NCI-H345 (cell line): Measurements from ENCODE around the gene TLN1.

Experiments used
- DNase-seq: peaks from one replicate; lab custom pipeline; 2025; lab: John Stamatoyannopoulos, UW

TLN1 gene, protein sequence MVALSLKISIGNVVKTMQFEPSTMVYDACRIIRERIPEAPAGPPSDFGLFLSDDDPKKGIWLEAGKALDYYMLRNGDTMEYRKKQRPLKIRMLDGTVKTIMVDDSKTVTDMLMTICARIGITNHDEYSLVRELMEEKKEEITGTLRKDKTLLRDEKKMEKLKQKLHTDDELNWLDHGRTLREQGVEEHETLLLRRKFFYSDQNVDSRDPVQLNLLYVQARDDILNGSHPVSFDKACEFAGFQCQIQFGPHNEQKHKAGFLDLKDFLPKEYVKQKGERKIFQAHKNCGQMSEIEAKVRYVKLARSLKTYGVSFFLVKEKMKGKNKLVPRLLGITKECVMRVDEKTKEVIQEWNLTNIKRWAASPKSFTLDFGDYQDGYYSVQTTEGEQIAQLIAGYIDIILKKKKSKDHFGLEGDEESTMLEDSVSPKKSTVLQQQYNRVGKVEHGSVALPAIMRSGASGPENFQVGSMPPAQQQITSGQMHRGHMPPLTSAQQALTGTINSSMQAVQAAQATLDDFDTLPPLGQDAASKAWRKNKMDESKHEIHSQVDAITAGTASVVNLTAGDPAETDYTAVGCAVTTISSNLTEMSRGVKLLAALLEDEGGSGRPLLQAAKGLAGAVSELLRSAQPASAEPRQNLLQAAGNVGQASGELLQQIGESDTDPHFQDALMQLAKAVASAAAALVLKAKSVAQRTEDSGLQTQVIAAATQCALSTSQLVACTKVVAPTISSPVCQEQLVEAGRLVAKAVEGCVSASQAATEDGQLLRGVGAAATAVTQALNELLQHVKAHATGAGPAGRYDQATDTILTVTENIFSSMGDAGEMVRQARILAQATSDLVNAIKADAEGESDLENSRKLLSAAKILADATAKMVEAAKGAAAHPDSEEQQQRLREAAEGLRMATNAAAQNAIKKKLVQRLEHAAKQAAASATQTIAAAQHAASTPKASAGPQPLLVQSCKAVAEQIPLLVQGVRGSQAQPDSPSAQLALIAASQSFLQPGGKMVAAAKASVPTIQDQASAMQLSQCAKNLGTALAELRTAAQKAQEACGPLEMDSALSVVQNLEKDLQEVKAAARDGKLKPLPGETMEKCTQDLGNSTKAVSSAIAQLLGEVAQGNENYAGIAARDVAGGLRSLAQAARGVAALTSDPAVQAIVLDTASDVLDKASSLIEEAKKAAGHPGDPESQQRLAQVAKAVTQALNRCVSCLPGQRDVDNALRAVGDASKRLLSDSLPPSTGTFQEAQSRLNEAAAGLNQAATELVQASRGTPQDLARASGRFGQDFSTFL (N-terminal part only)

DNA sequence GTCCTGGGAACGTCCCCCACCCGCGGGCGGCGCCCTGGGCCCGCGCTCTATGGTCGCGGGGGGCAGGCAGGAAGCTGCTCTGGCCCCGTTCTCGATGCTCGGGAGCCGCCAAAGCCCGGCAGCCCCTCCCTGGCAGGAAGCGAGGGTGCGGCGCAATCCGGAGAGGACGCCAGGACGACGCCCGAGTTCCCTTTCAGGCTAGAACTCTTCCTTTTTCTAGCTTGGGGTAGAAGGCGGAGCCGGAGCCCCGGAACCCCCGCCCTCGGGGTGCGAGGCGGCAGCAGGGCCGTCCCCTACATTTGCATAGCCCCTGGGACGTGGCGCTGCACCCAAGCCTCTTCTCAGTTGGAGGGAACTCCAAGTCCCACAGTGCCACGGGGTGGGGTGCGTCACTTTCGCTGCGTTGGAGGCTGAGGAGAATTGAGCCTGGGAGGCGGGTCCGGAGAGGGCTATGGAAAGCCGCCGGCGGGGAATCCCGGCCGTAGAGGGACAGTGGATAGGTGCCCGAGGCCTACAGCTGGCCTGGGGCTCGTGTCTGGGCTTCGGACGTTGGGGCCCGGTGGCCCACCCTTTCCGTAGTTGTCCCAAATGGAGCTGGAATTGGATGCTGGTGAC lies at the start of gene TLN1, which contains the start of gene CREB3:
Gene TLN1 (minus strand): TSS at position 11 of the 615 bp plus-strand sequence. CDS start 6,501 bp downstream, outside the sequence.
Gene CREB3 (plus strand): TSS at position 482 of the 615 bp plus-strand sequence. CDS start 107 bp downstream, at position 589.
- peak; percentile 98 for DNase-seq

DNA sequence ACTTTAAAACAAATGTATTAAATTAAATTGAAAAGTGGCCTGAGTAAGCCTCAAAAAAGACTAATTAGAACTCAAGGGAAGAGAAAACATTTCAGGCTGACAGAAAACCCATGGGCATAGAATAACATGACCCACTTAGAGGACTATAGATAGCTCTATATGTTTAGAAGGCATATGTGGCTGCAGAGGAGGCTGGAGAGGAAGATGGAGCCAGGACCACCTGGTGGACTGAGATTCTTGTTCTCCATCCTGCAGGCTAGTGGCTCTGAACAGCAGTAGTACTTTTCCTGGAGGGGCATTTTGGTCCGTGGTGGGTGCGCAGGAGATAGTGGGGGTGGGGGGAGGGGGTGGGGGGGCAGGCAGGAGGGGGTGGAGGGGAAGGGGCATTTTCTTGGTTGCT lies 49.1 kb upstream of the TLN1 start:
- no peak for DNase-seq

DNA sequence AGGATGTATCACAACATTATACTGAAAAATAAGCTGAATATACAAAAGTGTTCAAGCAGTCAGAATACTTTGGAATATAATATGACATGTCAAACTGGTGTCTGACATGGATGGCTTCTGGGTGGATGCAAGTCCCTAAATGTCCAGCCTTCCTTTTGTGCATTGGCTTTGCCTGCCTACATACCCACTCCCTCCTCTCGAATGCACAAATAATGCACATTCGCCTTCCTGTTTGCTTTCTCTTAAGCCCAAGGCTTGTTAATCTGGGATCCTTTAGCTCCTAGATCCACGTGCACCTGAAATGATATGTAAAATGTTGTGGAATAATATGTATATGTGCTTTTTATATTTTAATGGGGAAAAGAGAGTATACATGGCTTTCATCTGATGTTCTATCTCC lies 46.5 kb upstream of the TLN1 start:
- DNase-seq, result no peak

DNA sequence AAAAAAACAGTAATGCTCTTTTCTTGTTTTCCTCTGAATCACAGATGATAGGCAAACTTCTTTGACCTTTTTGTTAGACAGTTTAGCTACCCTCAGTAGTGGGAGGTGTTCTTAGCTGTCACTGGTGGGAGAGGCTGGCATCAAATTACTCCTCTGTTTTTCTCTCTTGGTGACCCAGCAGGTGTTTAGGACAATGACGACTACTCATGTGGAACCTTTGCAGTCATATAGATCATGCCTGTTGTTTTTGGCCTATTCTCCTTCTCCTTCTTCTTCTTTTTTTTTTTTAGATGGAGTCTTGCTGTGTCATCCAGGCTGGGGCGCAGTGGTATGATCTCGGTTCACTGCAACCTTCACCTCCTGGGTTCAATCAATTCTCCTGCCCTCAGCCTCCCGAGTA lies 44.0 kb upstream of the TLN1 start:
- peak; percentile 92 for DNase-seq

DNA sequence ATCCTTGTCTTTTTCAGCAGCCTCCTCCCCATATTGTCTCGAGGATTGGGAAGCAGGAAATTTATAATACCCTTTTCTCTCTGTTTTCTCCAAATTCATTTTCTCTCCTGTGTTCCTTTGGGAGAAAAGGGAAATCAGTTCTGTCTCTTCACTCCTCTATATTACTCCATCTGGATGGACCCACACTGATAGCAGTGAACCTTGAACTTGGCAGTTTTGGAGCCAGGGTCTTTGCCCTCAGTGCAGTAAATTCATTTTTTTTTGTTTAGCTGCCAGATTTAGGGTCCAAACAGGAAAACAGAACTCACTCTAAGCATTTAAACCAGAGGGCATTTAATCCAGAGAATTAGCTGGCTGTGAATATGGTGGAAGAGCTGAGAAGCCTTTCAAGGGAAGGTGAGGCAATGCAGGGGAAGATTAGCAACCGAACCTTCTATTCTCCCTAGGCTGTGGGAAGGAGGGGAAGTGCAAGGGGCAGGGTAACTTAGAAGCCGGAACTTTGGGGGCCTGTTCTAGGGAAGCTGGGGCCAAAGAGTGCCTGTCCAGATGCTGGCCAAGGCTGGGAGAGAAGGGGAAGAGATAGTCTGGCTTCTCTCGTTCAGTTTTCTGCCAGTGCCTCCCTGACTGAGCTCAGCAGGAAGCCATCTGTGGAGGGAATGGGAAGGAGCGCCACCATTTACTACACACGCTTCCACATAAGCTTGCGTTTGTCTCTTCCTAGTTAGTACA lies 43.1 kb upstream of the TLN1 start:
- peak; percentile 35 for DNase-seq

DNA sequence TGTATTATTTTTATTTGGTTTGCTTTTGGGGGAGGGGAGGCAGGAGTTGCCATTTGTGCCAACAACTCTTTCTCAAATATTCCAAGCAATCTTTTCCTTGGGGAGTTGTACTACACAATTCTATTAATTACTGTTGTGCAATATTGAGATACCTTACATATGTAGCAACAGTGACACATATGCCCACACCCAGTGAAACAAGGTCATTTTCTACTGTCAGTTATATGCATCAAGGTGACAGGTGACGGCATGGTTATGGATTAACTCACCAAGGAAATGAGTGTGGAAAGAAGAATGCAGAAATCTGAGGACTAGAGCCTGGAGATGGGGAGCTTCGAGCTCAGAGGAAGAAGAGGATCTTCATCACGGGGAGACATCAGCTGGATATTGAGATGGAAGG lies 39.9 kb upstream of the TLN1 start:
- DNase-seq, result peak; percentile 18

DNA sequence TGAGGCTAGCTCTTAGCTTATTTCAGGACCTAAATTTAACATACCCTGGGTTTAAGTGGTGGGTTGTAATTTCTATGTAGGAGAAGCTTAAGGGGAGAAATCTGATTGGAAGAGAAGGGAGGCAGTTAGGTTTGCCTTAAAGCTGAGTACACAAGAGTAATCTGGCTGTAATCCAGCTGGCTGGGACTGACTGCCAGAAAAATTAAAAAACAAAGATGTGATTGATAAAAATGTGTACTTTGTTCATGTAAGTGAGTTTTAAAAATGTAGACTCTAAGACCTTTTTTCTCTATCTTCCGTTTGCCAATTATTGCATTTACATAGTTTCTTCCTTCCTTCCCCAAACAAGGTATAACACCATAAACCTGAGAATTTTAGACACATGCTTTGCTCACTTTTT lies 39.5 kb upstream of the TLN1 start:
- DNase-seq, result peak; percentile 64

DNA sequence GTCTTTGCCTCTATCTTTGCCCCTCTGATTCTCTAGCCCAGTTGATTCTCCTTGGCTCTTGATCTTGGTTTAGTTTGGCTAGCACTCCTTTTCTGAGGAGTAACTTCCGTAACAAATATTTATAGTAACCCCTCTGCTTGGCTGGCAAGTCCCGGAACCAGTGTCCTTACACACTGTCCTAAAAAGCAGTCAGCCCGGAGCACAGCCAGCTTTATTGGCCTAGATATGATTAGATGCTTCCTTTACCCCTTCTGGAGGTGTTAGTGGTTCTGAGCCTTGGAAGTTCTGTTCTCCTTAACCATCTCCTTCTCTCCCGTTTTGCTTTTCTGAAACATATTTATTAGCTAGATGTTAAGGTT lies 39.1 kb upstream of the TLN1 start:
- no peak for DNase-seq

DNA sequence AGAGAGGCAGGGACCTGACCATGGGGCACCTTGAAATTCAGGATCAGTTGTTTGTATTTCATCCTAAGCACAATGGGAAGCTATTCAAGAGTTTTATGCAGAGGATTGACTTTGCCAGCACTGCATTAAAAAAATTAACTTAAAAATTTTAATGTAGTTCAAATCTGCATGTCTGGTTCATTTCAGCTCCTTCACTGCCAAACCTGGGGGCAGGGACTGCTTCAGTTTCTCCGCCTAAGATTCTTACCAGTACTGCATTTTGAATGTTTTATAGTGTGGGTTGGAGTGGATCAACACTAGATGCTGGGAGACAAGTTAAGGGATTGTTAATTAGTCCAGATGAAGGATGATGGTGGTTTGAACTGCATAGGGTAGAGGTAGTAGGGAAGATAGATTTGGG lies 37.8 kb upstream of the TLN1 start:
- no peak for DNase-seq

DNA sequence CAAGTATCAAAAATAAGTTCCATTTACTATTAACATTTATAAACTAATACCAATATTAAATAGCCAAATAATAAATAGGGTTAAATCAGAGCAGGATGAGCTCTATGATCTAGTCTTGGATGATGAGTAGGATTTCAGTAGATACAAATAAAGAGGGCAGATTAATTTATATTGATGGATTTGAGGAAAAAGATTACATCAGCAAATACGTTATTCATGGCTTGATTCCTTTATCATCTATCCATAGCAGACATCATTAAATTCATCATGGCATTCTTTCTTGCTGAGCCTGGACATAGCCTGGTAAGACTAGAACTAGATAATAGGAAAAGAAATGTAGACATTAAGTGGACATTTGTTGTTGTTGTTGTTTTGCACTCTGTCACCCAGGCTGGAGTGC lies 35.5 kb upstream of the TLN1 start:
- DNase-seq, result no peak

DNA sequence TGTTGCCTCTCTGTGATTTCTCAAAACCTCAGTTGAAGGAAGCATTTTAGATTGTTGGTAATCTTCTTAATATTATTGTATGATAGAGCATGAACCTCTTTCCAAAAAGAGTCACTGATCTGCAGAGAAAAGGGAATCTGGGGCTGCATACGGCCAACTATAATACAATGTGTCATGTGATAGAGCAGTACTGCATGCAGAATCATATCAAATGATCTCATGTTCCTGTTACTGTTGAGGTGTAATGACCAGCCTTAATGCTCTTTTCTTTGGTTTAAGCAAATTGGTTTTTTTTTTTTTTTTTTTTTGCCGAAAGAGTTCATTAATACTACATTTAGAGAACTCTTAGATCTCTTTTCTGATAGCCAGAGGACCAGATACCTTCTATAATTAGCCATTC lies 35.0 kb upstream of the TLN1 start:
- DNase-seq, result no peak

DNA sequence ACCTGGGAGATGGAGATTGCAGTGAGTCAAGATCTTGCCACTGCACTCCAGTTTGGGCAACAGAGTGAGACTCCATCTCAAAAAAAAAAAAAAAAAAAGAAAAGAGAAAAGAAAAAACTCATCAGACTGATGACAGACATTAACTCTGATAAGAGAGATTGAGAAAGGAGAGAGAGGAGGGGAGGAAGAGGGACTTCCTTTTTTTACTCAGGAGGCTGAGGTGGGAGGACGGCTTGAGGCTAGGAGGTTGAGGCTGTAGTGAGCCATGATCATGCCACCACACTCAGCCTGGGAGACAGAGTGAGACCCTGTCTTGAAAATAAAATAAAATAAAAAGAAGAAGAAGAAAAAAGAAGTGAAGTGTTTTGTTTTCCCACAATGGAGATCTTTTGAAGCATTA lies 31.8 kb upstream of the TLN1 start:
- DNase-seq, result no peak

DNA sequence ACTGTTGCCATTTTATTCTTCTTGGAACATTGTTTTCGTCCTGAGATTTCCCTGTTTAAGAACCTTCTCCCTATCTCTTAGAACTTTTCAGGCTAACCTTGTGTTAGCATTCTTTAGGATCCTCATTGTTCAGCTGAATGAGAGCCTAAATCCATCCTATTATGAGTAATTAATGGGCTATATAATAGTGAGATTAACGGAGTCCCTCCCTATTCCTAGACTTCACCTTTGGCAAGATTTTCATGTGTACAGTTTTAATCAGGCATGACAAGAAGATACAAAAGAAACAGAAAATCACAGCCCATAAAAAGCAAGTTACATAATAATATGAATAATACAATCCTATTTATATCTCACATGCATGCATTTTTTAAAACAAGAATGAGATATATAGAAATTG lies 31.2 kb upstream of the TLN1 start:
- no peak for DNase-seq

DNA sequence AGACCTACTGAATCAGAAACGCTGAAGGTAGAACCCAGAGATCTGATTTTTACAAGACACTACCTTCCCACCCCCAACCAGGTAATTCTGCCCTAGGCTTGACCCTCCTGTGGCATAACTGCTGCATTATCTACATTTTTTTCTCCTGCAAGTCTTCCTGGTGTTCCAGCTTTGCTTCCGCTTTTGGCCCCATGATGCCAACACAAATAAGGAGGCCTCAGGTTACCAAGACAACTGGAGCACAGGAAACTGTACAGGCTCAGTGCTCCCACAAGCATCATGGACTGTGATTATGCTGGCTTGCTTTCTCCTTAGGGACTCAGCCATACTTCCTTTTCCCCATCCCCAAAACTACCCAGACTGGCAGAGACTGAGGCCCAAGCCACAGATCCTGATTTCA lies 28.7 kb upstream of the TLN1 start:
- DNase-seq, result no peak

DNA sequence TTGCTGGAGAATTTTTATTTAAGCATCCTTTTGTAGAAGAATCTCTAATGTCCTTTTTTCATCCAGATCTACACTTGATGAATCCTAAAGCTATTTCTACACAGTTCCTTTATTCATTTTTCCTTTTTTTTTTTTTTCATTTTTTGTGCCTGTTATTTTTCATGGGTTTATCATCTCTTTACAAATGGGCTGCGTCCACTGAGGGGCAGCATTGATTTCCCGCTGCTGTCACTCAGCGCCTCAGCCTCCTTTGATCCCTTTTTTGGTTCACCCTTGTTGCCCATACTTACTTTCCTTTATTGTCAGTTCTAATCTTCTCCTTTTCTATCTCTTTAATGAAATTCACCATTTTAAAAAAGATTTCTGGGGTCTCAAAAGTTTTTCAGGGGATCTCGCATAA lies 27.8 kb upstream of the TLN1 start:
- DNase-seq, result no peak

DNA sequence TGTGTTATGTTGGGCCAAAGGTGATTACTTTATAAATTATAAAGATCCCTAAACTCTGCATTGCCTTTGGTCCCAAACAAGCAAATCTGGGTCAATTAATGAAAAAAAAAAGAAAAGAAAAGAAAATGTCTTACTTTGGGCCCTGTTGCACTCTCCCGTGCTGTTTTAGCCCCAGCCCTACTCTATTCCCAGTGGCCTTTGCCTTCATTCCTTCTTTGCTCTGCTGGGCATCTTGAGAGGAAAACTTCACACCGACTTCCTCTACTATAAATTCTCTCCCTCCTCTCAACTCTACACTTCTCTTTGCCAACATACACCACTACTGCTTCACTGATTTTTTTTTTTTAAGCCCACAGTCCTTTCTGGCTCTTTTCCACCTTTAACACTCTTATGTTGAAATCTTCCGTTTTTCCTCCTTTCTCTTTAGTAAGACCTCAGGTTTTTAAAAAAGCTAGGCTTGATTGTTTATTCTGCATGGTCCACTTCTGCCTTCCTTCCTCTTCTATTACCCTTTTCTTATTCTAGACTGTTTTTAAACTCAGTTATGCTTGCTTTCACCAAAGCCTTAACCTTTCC lies 26.6 kb upstream of the TLN1 start:
- no peak for DNase-seq

DNA sequence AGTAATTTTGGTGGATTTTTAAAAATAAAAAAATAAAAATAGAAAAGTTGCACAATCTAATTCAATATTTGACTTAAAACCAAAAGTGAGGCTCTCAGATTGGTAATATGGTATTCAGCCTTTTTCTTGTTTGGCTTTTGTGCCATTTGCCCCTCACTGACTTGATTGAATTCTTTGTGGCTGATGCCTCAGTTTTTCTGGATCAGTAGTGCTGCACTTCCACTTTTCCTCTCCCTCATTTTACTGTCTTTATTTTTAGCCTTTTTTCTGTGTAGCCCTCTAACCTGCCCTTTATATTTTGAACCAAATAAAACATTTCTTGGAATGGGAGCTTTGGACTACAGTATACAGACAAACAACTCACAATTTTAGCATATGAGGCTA lies 25.9 kb upstream of the TLN1 start:
- DNase-seq, result no peak

DNA sequence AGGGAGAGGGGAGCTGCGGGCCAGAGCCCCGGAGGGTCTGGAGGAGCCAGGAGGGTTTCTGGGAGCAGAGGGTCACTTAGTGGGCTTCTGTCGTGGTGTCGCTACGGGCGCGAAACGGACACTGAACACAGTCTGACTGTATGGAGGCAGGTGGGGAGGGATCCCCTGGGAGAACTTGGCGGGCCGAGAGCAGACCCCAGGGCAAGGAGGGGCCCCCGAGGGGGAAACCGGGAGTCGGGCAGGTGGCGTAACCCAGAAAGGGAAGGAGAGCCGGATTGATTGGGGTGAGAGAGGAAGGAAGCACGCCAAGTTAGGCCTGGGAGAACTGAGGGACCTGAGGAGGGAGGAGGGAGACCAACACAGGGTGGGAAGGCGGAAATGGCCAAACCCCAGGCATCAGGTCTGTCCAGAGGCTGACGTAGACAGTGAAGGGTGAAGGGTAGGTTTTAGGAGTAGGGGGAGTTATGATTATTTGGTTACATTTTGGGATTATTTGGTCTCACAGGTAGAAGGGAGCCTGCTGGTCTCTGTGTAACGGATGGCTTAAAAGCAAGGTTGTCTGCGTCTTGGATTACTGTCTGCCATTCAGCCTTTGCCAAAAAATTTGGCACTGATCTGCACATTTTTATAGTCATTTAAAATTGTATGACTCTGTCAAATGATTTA lies 25.4 kb upstream of the TLN1 start:
- peak; percentile 71 for DNase-seq

DNA sequence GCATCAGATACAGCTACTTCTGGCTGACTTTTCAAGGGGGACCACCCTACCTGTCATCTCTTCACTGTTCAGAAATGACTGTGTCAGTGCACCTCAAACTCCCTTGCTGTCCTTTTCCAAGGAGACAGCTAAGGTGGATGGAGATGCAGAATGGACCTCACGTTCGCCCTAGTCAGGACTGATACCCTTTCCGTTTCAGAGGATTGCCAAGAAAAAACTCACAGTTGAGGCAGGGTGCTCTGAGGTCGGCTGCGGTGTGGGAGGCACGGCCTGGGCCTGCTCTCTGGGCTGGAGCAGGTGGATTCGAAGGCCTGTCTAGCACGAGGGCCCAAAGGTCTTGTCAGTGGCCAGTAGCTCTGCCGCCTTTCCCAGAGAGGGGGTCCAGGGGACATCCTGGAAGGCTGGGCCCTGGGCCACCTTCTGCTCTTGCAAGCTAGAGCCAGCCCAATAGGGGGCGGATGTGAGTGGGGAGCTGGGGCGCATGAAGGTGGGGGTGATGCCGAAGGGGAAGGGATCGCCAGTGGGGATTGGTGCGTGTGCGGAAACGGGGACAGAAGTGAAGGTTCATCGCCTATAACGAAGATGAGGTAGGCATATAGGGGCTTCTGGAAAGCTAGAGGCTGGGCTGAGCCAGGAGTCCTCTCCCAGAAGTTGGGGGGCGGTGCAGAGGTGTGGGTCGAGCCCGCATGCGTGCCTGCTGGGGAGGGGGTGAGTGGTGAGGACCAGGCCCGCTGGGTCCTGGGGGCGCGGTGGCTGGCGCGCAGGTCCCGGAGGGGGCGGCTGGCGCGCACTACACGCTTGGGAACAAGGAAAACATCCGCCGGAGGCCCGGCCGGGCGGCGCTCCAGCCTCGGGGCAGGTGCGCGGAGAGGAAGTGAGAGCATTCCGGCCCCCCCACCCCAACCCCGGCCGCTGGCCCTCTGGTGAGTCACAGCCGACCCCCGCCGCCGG lies 24.6 kb upstream of the TLN1 start:
- peak; percentile 76 for DNase-seq
